ENCODE data around the gene TOMM22. TPM values are rescaled to one million over a fixed set of nuclear protein-coding genes. Genes with fewer than 3 reads are reported as not detected.

TOMM22 gene
- total RNA-seq, 8 experiments from 2014 or later = 42.2 to 84.3 (median 59.5) TPM

DNA sequence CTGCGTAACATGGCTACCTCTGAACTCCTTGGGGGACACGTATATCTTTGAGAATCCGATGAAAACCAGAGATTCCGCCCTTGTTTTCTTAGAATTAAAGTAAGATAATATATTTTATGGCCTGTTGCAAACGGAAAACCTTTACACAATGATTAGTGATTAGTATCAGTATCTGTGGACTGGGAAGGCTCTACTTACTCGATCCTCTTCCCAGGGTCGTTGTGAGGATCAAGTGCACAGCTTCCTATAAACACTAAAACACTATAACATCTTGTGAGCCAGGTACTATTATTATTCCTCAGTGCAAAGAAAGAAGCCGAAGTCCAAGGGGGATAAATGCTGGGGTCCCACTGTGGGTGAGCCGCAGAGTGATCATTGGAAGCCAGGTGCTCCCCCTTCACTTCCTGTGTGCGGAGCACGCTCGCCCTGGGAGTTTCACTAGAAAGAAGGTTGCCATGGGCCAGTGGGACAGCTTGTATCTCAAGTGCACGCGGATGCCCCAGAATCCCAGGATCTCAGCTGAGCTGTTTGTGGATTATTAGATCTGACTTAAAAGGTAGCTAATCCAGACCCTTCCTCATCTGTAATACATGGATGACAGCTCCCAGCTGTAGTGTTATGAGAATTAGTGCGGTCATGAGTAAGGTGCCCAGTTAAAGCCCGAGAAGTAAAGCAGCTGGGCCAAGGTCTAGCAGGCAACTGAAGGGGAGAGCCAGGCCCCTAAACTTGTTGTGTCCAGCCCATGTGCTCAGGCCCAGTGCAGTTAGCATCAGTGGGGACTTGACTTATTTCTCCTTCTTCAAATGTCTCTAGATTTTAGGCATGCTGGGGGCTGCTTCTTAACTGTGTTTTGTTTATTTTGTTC is 24.5 kb upstream of the TOMM22 start:
- peak overlapping the region; percentile 74 to 98 (median 92) for H3K4me3 ChIP-seq
- H3K27ac ChIP-seq = peak overlapping the region; percentile 99 to 100
- peaks cover 3 to 4% of the 10 kb centered on the region in 2 donors for H3K4me1 ChIP-seq (replicated peaks in 1 of 2)
- peak in 4 of 8 experiments; percentile 2 to 20 (median 10) for ATAC-seq (replicated peaks in 6 of 8)
- WGBS, 10 experiments = 0 to 20% (median 7%) methylated on average over 2 to 14 of the region's 16 CpGs
- in situ Hi-C loops (cut with MboI; ENCODE audit: low pct_unique_long_range_greater_than_20kb in 2 of 9, low sequenced_read_pairs in 9 of 9, unreplicated experiment in 9 of 9) = no loop called here

DNA sequence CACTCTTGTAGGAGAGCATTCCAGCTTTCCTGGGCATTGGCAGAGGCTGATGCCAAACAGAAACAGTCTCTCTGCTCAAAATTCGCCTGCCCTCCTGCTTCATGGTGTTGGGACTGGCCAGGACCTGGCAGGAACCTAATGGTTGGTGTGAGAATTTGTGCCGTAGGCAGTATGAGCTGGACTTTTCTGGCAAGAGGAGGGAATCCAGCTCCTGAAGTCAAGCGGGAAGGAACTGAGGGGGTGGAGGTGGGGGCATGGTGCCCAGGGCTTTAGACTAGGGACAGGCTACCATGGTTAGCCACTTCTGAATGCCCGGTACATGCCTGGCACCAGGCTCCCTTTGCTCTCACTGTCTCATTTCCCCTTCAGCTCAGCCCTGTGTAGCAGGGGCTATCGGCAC is 6.9 kb upstream of the TOMM22 start:
- no peak for ATAC-seq (replicated peaks in 6 of 8)
- H3K27ac ChIP-seq = no peak overlapping the region
- H3K4me1 ChIP-seq (replicated peaks in 1 of 2) = no peaks in the 10 kb centered on the region
- in situ Hi-C loops (cut with MboI; ENCODE audit: low pct_unique_long_range_greater_than_20kb in 2 of 9, low sequenced_read_pairs in 9 of 9, unreplicated experiment in 9 of 9) = no loop called here
- H3K4me3 ChIP-seq = no peak overlapping the region
- WGBS, 10 experiments = 73 to 100% (median 87%) methylated on average over 1 to 4 of the region's 5 CpGs; no CpG with 5 or more reads in 5 of the 10 experiments

DNA sequence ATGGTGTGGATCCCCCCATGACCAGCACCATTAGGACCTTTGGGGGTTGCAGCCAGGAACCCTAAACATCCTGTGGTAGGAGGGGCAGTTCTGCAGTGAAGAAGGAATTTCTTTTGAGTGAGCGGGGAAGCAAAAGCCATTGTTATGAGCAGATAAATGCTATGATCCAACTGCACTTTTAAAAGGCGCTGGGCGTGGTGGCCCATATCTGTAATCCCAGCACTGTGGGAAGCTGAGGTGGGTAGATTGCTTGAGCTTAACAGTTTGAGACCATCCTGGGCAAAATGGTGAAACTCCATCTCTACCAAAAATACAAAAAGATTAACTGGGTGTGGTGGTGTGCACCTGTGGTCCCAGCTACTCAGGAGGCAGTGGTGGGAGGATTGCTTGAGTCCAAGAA is 5.9 kb upstream of the TOMM22 start:
- in situ Hi-C loops (cut with MboI; ENCODE audit: low pct_unique_long_range_greater_than_20kb in 2 of 9, low sequenced_read_pairs in 9 of 9, unreplicated experiment in 9 of 9) = no loop called here
- WGBS, 10 experiments = 100% methylated on average over 1 of the region's 3 CpGs; no CpG with 5 or more reads in 7 of the 10 experiments
- no peak for ATAC-seq (replicated peaks in 6 of 8)

DNA sequence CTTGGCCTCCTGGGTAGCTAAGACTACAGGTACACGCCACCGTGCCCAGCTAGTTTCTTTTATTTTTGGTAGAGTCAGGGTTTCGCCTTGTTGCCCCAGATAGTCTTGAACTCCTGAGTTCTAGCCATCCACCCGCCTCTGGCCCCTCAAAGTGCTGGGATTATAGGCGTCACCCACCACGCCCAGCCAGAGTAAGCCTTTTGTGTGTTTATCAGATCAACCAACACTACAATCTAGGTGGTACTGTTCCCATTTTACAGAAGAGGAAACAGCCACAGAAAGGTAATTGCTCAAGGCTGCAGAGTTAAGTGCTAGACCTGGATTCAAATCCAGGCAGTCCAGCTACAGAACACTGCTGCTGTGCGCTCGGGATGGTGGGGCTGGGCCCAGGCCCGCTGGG is 3.1 kb downstream of the TOMM22 start:
- Histone ChIP-seq H3K4me3 (no peak overlapping the region), H3K4me1 (replicated peaks in 1 of 2) (peaks cover 0 to 3% of the 10 kb centered on the region in 2 donors), H3K27ac (no peak overlapping the region)
- WGBS, 10 experiments = 73 to 100% (median 89%) methylated on average over 1 to 8 of the region's 9 CpGs; no CpG with 5 or more reads in 2 of the 10 experiments
- ATAC-seq (replicated peaks in 6 of 8) = no peak
- in situ Hi-C loops (cut with MboI; ENCODE audit: low pct_unique_long_range_greater_than_20kb in 2 of 9, low sequenced_read_pairs in 9 of 9, unreplicated experiment in 9 of 9) = no loop called here

More for the DNA sequence above, 5.9 kb upstream of the TOMM22 start:
- no peak overlapping the region for H3K4me3 ChIP-seq
- no peaks in the 10 kb centered on the region for H3K4me1 ChIP-seq (replicated peaks in 1 of 2)
- H3K27ac ChIP-seq = no peak overlapping the region

DNA sequence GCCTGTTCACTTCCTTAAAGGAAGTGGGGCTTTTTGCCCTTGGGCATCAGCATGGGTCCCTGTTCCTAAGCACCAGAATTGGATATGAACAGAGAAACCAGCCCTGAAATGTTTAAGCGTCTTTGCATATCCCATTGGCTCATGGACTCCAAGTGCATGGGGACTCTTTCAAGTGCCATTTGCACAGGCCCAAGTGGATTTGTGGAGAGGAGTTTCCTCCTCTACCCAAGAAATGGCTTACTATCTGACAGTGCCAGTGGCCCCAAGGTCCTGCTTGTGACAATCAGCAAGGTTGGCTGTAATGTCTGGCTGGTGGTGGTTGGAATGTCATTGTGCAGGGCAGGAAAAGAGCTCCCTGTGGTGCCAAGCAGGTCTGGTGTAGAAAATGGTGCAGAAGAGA is 4.0 kb downstream of the TOMM22 start:
- Histone ChIP-seq H3K4me1 (replicated peaks in 1 of 2) (peaks cover 0 to 3% of the 10 kb centered on the region in 2 donors), H3K27ac (no peak overlapping the region), H3K4me3 (no peak overlapping the region)
- in situ Hi-C loops (cut with MboI; ENCODE audit: low pct_unique_long_range_greater_than_20kb in 2 of 9, low sequenced_read_pairs in 9 of 9, unreplicated experiment in 9 of 9) = no loop called here
- no peak for ATAC-seq (replicated peaks in 6 of 8)
- 86 to 100% (median 100%) methylated on average over 1 of the region's 1 CpG; no CpG with 5 or more reads in 7 of the 10 experiments for WGBS, 10 experiments

DNA sequence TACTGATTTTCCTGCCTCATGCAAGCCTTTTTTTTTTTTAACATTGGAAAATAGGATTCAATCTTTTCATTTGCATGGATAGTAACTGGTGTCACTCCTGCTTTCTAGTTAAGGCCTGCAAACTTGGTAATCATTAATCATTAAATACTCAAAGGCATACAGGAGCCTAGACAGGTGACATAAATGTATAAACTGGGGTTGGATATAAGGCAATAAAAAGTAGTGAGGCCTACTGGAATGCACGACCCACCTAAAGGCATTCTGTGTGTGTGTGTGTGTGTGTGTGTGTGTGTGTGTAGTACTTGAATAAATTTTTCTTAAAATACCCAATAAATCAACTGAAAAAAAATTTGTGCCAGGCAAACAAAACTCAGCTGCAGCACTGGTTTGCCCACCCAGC is 7.9 kb downstream of the TOMM22 start:
- in situ Hi-C loops (cut with MboI; ENCODE audit: low pct_unique_long_range_greater_than_20kb in 2 of 9, low sequenced_read_pairs in 9 of 9, unreplicated experiment in 9 of 9) = no loop called here
- H3K27ac ChIP-seq = no peak overlapping the region
- WGBS, 10 experiments = 29 to 100% (median 100%) methylated on average over 1 of the region's 1 CpG; no CpG with 5 or more reads in 5 of the 10 experiments
- H3K4me1 ChIP-seq (replicated peaks in 1 of 2) = peaks cover 0 to 9% of the 10 kb centered on the region in 2 donors
- no peak overlapping the region for H3K4me3 ChIP-seq
- no peak for ATAC-seq (replicated peaks in 6 of 8)

DNA sequence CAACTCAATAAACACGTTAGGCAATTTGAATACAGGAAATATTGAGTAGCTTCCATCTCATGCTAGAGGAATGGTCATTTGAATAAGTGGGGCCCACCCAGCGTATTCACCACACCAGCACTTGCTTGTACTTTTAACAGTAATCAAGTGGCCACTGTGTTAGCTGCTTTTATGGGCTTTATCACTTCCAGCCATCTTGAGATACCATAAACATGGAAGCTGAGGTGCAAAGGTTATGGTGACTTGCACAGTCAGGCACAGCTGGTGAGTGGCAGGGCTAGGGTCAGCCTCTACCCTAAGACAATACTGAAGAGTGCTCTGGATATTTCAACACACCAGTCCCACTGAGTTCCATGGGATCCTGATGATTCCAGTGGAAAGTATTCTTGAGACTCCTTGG is 12.3 kb downstream of the TOMM22 start:
- 0 to 100% (median 88%) methylated on average over 1 to 2 of the region's 2 CpGs; no CpG with 5 or more reads in 1 of the 10 experiments for WGBS, 10 experiments
- Histone ChIP-seq H3K4me1 (replicated peaks in 1 of 2) (peaks cover 27 to 36% of the 10 kb centered on the region in 2 donors), H3K4me3 (no peak overlapping the region), H3K27ac (no peak overlapping the region)
- peak in 3 of 8 experiments; percentile 84 to 90 (median 87) for ATAC-seq (replicated peaks in 6 of 8)
- in situ Hi-C loops (cut with MboI; ENCODE audit: low pct_unique_long_range_greater_than_20kb in 2 of 9, low sequenced_read_pairs in 9 of 9, unreplicated experiment in 9 of 9) = no loop called here

DNA sequence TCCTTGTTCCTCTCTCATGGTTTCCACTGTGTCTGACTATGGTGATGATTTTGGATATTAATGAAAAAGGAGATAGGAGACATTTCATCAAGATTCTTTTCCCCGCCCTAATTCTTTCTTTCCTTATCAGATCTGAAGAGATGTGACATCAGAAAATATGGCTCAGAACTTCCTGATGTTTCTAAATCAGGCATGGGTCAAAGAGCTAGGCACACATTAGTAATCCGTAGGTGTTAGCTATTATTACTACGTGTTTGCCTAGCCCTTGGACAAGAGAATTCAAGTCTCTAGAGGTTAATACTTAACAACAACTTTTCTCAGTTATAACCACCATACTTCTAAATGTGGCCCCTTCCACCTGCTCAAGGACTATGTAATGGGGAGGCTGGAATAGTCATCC is 13.2 kb downstream of the TOMM22 start:
- no peak overlapping the region for H3K27ac ChIP-seq
- in situ Hi-C loops (cut with MboI; ENCODE audit: low pct_unique_long_range_greater_than_20kb in 2 of 9, low sequenced_read_pairs in 9 of 9, unreplicated experiment in 9 of 9) = no loop called here
- no peak overlapping the region for H3K4me3 ChIP-seq
- no peak for ATAC-seq (replicated peaks in 6 of 8)
- peaks cover 27 to 38% of the 10 kb centered on the region in 2 donors for H3K4me1 ChIP-seq (replicated peaks in 1 of 2)
- WGBS, 10 experiments = 45 to 96% (median 82%) methylated on average over 2 to 3 of the region's 3 CpGs; no CpG with 5 or more reads in 2 of the 10 experiments

DNA sequence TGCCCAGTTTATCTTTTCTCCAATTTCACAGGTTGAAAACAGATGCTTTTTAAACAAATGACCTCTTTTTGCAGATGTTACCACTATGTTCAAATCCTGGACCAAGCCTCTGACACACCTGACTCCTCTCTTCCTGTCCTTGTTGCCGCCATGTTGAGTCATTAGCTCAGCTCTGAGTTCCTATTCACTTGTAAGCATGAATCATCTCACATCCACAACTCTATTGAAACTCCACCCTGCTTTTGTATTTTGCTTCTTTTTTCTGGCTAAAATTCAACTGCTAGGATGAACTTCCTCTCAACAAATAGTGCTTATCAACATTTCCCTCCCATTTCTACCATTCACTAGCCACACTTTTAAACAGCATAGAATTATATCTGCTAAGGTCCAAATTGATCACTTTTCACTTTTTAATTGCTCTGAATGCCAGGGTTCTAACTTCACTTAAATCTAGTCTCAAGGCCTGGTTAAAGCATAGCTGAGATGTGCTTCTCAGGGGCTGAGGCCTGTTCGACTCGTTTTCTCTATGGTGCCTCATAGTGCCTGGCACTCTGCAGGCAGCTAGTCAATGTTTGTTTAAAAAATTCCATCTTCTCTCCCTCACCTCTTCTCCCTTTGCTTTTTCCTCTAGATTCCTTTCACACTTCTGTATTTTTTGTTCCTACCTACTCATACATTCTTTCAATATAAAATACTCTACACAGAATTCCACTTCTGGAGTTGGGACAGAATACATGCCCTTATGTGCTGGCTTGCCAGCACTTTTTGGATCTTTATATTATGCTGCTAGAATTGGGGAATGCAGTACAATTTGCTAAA is 15.1 kb downstream of the TOMM22 start:
- peak in 2 of 8 experiments; percentile 4 for ATAC-seq (replicated peaks in 6 of 8)
- Histone ChIP-seq H3K4me1 (replicated peaks in 1 of 2) (peaks cover 27 to 35% of the 10 kb centered on the region in 2 donors), H3K4me3 (peak overlapping the region in 4 of 5 donors; percentile 3 to 99 (median 9)), H3K27ac (no peak overlapping the region)
- in situ Hi-C loops (cut with MboI; ENCODE audit: low pct_unique_long_range_greater_than_20kb in 2 of 9, low sequenced_read_pairs in 9 of 9, unreplicated experiment in 9 of 9) = no loop called here
- WGBS, 10 experiments = 25 to 83% (median 48%) methylated on average over 1 to 3 of the region's 3 CpGs; no CpG with 5 or more reads in 3 of the 10 experiments

DNA sequence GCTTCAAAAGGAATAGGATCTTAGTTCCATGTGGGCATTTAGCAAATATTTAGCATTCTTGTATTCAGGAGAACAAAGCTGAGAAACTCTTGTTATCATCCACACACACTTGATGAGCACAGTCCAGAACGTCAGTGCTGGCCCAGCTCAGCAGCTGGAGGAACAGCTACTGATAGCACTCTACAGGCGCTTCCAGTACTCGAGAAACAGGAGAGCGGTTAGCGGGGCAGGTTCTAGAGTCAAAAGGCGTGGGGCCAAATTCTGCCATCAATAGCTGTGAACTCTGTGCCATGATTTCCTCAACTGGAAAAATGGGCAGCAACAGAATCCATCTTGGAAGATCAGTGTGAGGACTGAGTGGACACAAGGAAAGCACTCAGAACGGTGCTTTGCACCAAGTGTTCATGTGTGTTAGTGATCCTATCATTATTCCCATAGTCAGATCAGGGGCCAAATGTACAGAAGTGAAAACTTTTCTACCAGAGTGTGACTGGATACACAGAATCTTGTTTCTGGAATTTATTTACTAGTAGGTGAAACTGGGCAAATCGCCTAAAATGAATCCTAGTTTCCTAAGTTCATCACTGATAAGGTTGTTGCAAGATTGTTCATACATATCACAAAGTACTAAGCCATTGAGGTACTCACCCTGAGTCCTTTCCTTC is 15.8 kb downstream of the TOMM22 start:
- no peak overlapping the region for H3K27ac ChIP-seq
- in situ Hi-C loops (cut with MboI; ENCODE audit: low pct_unique_long_range_greater_than_20kb in 2 of 9, low sequenced_read_pairs in 9 of 9, unreplicated experiment in 9 of 9) = no loop called here
- WGBS, 10 experiments = 60 to 100% (median 86%) methylated on average over 1 to 7 of the region's 8 CpGs; no CpG with 5 or more reads in 3 of the 10 experiments
- H3K4me1 ChIP-seq (replicated peaks in 1 of 2) = peaks cover 27 to 34% of the 10 kb centered on the region in 2 donors
- H3K4me3 ChIP-seq = peak overlapping the region in 3 of 5 donors; percentile 77 to 99 (median 83)
- no peak for ATAC-seq (replicated peaks in 6 of 8)

DNA sequence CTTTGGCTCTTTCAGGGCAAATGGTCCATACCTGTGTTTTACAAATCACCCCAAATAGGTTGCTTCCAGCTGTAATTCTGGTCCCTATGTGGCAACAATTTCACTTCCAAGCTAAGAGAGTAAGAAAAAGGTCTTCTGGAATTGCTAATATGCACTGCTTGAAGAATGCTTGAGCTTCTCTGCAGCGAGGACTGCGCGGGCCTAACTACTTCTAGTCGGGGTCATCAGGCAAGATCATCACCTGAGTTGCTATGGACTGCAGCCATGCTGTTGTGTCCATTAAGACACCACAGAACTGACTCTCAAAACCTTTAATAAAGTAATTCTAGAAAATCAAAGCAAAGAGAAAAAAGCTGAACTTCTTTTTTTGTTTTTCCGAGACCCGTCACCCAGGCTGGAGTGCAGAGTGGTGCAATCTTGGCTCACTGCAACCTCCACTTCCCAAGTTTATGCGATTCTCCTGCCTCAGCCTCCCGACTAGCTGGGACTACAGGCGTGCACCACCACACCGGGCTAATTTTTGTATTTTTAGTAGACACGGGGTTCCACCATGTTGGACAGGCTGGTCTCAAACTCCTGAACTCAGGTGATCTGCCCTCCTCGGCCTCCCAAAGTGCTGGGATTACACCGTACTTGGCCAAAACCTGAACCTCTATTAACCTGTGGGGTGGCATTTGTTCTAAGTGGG is 16.8 kb downstream of the TOMM22 start:
- in situ Hi-C loops (cut with MboI; ENCODE audit: low pct_unique_long_range_greater_than_20kb in 2 of 9, low sequenced_read_pairs in 9 of 9, unreplicated experiment in 9 of 9) = no loop called here
- Histone ChIP-seq H3K4me1 (replicated peaks in 1 of 2) (peaks cover 27 to 36% of the 10 kb centered on the region in 2 donors), H3K4me3 (peak overlapping the region; percentile 72 to 99 (median 83)), H3K27ac (no peak overlapping the region)
- ATAC-seq (replicated peaks in 6 of 8) = no peak
- WGBS, 10 experiments = 80 to 100% (median 93%) methylated on average over 1 to 9 of the region's 13 CpGs; no CpG with 5 or more reads in 1 of the 10 experiments

DNA sequence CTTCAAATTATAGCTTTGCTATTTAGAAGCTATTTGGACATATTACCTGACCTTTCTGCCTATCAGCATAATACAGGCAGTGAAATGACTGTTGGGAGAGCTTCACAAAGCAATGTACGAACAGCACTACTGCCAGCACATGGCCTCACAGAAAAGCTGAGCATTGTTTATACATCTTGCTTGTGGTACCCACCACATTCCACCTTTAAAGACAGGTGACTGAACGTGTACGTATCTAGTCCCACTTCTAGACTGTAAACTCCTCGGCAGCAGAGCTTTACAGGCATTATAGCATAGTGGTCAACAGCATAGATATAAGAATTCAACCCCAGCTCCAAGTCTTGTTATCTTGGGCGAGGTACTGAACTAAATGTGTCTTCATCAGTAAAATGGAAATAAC is 17.4 kb downstream of the TOMM22 start:
- peaks cover 27 to 36% of the 10 kb centered on the region in 2 donors for H3K4me1 ChIP-seq (replicated peaks in 1 of 2)
- ATAC-seq (replicated peaks in 6 of 8) = no peak
- no peak overlapping the region for H3K27ac ChIP-seq
- in situ Hi-C loops (cut with MboI; ENCODE audit: low pct_unique_long_range_greater_than_20kb in 2 of 9, low sequenced_read_pairs in 9 of 9, unreplicated experiment in 9 of 9) = no loop called here
- H3K4me3 ChIP-seq = peak overlapping the region; percentile 72 to 99 (median 83)
- 31 to 100% (median 68%) methylated on average over 1 to 5 of the region's 5 CpGs; no CpG with 5 or more reads in 2 of the 10 experiments for WGBS, 10 experiments
